ENCODE results near the gene KMT2C.
"Not testable (repeated sequence)": the region's sequence is repeated elsewhere in the genome, so short reads cannot be mapped to it uniquely, and the experiment has no call there.

The KMT2C gene

DNA sequence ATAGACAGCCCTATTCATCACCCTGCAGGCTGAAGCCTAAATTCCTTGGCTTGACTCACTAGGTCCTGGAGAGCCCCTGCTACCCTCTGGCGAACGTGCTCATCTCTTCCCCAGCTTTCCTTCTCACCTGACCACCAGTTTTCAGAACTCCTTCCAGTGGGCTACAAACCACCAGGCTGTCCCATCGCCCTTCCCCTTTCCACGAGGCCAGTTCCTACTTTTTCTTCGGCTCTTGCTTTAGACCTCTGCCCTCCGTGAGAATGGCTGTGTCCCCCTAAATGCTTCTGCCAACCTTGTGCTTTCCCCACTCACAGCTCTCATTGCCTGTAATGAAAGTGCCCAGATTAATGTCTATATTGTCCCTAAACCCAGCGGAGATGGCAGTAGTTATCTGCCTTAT, 5.4 kb upstream of the KMT2C start:
- FAIRE-seq: not testable (repeated sequence)

DNA sequence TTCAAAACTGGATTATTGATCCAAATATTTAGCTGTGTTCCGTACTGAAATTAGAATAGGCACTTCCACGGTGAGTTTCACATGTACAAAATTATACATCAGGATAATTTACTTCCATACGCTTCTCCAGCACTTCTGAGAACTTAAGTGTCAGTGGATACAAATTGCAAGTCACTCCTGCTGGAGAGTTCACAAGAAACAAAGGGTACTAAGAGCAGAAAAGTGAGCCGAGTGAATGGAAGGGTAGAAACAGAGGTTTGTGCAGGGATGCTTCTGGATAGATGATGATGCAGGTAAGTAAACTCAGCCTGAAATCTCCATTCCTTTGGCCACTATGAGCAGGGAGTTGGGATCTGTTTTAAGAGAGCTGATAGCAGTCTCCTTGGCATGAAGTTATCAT, 2.2 kb upstream of the KMT2C start:
- not testable (repeated sequence) for FAIRE-seq

DNA sequence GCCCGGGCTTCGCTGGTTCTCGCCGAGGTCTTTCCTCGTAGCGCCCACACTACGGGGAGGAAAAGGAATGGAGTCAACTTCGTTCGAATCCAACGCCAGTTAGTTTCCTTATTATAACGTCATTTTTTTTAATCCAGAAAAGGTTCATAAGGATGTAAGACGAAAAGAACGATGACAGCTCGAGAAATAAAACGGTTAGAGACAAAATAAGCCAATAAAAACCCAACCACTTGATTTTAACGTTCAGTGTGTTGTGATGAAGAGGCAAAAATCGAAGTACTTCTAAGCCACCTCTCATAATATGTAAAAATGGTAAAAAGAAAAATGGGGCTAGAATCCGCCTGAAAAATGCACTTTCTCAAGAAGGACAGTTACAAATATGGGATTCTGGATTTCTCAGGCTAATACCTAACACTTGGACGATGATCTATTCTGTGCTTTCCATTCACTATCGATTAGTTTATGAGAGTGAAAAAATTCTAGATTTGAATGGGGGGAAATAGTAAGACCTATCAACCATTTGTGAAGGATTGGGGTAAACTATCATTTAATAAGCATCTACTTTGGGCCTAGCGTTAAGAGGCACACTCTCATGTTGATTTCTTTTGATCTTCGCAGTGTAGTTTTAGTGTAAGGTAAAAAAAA, 1.2 kb upstream of the KMT2C start:
- FAIRE-seq: peak; percentile 70

DNA sequence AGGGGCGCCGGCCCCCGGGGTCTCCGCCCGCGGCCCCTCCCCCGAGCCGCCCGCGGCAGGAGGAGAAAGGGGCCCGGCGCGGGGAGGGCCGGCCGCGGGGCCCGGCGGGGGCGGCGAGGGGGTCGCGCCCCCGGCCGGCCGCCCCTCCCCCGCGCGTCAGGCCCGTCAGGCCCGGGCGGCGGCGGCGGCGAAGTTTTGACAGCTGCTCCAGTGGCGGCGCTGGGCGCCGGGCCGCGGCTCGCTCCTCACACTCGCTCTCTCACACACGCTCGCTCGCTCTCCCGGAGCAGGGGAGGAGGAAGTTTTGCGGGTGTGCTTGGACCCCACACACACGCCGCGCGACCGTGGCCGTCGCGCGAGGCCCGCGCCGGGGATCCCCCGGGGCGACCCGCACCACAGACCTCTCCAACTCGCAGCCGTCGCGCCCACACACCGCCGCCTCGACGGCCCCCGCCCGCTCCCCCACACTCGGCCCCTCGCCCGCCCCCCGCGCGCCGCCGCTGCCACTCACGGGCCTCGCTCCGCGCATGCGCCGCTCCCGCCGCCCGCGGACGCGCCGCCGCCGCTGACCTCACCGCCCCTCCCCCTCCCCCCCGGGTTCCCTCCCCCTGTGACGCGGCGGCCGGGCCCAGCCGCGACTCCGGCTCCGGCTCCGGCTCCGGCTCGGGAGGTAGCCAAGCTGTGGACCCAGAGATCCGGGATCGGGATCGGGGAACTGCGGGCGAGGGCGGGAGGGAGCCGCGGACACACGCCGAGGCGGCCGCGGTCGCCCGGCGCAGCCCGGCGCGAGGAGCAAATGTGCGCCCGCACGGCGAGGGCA, 518 bp upstream of the KMT2C start:
- FAIRE-seq: no peak

DNA sequence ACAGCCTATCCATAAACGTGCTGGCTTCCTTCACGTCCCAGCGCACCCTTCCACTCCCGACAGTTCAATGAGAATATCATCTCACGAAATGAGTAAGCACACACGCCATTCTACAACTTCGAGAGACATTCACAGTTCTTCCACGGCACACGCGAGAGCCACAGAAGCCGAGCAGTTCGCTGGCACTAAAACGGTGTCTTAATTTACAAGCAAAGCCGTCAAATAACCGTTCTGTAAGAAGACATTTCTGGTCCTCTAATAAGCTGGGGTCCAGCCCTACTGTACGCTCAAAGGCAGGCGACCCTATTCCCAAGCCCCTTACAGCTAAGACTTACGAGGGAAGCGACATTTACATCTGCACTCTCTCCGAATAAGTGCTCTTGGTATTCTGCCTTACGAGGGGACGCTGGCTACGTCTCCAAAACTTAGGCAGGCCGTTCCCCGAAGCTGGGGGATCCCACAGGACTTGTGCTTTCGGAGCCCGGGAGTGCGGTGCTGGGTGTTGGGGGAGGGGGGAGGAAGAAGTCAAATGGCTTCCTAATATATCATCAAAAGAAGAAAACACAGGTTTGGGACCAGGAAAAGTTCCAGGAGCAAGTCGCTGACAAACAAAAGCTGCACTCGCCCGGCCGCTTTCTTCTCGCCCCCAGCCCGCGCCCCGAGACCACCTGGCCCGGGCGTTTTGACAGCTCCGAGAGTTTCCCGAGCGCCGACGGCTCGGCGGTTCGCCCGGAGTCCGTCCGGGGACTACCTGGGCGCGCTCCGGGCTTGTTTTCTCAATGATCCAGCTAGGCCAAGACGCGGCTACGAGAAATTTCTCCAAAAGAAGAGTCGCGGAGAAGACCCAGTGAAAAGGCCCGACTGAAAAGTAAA, 1.1 kb downstream of the KMT2C start:
- FAIRE-seq: not testable (repeated sequence)

DNA sequence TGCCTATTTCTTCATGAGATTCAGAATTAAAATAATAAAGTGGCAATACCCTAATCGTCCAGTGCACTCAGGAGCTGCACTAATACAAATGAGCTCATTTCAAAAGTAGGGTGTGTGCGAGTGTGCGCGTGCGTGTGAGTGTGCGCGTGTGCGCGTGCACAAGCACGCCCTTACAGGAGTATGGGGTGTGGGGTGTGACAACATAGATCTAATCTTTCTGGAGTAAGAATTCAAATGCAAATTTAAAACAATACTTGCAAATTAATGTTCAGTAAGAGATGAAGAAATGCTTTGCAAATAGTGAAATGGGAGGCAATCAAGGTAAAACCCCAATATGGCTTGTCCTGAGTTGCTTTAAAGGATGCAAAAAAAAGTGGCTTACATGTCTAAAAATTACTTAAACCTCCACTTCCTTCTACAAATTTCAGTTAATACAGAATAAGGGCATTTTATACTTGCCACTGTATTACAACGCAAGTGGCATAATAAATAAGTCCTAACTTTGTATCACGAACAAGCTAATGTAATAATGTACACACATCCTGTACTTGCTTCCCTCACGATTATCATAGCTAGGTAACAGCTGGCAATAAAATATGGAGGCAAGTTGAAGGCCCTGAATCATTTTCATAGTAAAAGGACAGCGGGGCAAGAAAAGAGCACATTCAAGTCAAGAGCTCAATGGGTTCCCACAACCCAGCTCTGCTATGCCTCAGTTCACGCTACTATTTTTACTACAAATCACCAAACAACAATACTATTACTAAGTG, 1.9 kb downstream of the KMT2C start:
- peak; percentile 83 for FAIRE-seq

DNA sequence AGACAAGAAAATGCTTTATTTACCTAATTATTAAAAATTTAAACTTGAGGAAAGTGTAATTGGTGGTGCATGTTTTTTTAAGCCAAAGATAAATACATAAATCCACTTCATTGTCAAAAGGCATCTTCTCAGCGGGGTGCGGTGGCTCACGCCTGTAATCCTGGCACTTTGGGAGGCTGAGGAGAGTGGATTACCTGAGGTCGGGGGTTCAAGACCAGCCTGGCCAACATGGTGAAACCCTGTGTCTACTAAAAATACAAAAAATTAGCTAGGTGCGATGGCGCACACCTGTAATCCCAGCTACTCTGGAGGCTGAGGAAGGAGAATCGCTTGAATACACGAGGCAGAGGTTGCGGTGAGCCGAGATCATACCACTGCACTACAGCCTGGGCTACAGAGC, 3.1 kb downstream of the KMT2C start:
- not testable (repeated sequence) for FAIRE-seq

DNA sequence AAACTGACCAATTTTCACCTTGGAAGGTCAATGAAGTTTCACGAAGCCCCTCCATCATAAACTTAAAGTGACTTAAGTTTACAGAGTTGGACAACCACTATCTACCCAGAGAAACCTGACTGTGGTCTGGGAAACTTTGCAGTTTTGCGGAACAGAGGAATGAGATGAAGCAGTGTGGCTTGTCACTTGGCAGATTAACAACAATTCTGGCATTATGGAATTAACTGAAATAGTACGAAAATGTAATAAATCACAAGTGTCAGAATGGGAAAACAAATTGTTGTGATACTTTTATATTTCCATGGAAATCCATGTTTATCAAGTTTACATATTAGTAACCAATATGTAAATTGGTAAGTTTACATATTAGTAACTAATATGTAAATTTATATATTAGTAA, 4.9 kb downstream of the KMT2C start:
- FAIRE-seq: peak; percentile 94

DNA sequence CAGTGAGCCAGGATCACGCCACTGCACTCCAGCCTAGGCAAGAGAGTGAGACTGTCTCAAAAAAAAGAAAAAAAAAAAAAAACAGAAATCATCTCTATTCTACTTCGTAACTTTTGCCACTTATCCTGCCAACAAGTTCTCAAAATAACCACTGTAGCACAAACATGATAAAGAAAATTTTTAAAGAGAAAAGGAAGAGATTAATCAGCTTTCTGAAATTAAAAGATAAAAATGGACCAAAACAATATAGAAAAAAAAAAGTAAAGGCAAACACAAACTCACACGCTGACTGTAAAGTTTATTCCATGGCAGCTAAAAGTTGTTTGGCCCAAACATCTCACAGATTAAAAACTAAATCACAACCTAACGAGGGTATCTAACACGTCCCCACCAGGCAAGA, 5.7 kb downstream of the KMT2C start:
- FAIRE-seq: peak; percentile 29

DNA sequence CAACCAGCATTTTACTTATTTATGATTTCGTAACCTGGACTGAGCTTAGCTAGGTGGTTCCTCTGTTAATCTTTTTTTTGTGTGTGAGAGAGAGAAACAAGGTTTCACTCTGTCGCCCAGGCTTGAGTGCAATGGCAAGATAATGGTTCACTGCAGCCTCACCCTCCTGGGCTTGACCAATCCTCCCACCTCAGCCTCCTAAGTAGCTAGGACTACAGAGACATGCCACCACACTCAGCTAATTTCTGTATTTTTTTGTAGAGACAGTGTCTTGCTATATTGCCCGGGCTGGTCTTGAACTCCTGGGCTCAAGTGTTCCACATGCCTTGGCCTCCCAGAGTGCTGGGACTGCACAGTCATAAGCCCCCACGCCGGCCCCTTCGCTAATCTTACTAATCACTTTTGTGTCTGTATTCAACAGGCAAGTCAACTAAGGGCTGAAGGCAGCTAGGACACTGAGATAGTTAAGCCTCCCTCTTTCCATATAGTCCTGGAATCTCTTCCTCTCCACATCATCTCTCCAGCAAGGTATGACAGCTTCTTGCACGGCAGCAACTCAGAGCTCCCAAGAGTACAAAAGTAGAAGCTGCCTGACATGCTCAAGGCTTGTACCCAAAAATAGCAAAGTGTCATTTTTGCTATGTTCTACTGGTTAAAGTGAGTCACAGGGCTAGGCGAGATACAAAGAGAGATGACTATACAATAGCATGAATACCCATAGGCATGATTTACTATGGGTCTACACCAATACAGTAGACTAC, 11.3 kb downstream of the KMT2C start:
- FAIRE-seq: no peak

DNA sequence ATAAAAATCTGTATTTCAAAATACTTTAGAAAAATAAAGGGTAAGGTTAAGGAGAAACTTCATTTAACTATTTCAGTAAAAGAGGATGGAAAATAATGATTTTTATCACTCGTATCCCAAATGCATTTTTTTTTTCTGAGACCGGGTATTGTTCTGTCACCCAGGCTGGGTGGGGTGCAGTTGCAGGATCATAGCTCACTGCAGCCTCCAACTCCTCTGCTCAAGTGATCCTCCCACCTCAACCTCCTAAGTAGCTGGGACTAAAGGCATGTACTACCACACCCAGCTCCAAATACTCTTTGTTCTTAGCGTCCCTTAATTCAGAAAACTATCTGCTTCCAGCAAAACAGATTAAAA, 11.8 kb downstream of the KMT2C start:
- no peak for FAIRE-seq

DNA sequence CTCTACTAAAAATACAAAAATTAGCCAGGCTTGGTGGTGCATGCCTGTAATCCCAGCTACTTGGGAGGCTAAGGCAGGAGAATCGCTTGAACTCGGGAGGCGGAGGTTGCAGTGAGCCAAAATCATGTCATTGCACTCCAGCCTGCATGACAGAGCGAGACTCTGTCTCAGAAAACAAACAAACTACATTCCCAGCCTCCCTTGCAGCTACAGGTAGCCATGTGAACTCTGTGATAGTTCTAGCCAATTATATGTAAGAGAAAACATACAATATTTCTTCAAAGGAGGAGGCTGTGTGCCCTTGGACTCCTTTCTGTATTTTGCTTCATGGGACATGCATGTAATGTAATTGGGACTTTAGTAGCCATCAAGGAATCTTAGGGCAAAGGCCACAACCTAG, 12.6 kb downstream of the KMT2C start:
- FAIRE-seq: not testable (repeated sequence)

DNA sequence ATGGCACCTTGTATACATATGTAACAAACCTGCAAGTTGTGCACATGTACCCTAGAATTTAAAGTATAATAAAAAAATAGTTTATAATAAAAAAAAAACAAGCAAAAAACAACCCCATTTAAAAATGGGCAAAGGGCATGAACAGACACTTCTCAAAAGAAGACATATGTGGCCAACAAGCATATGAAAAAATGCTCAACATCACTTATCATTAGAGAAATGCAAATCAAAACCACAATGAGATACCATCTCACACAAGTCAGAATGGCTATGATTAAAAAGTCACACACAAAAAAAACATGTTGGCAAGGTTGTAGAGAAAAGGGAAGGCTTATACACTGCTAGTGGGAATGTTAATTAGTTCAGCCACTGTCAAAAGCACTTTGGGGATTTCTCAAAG, 14.9 kb downstream of the KMT2C start:
- FAIRE-seq: not testable (repeated sequence)

DNA sequence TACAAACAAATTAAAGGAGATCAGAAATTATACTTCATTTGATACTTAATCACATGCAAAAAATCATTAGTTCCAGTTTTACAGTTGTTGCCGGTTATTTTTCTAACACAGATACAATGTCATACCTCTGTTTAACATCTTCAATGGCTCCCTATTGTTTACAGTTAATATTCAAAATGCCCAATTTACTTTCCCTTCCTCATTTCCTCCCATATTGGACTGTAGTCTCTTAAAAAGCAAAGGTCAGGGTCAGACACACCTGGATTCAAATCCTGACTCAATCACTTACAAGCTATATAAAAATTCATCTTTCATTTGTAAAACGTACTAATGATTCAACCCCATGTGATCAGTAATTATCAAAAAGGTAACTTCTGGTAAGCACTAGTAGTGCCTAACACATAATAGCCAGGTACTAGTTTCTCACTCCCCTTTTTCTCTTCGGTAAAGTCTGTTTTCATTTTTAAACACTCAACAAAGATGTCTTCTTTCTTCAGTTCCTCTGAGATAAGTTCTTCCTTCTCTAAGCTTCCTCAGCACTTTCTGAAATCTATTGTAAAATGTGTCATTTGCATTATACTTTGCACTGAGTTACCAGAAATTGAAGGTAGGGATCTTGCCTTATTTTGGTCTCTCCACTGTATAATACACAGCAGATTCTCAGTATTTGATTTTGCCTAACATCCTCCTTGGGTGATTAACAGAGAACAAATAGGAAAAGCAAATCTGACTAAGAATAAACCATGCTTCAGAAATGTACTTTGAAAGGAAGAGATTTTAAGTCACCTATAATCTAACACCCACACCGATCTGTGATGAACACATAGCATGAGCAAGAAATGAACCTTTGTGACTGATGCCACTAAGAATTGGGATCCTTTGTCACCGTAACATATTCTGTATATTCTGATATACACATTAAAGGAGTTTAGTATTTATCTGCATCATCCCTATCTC, 16.1 kb downstream of the KMT2C start:
- no peak for FAIRE-seq

DNA sequence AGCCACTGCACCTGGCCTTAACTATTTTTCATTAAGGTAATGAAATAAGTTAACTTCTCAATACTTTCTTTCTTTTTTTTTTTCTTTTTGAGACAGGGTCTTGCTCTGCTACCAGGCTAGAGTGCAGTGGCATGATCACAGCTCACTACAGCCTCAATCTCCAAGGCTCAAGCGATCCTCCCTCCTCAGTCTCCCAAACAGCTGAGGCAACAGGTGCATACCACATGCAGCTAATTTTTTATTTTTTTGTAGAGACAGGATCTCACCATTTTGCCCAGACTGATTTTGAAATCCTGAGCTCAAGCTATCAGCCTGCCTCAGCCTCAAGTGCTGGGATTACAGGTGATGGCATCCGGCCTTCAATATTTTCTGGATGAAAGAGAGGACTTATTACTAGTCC, 21.0 kb downstream of the KMT2C start:
- no peak for FAIRE-seq

DNA sequence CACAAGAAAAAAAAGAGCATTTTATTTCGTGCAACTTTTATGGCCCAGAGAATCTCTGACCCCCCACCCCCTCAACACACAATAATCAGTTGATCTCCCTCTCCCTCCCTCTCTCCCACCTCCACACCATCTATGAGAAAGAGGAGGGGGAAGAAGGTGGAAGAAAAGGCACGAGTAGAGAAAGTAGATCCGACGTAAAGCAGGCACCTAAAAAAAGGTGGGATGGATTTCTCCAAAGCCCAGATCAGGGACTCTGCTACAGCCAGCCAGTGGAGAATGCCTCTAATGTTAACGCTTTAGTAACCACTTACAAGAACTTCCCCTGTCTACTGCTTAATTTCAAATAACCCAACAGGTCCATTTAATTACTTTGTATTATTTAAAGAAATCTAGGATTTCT, 24.4 kb downstream of the KMT2C start:
- no peak for FAIRE-seq

DNA sequence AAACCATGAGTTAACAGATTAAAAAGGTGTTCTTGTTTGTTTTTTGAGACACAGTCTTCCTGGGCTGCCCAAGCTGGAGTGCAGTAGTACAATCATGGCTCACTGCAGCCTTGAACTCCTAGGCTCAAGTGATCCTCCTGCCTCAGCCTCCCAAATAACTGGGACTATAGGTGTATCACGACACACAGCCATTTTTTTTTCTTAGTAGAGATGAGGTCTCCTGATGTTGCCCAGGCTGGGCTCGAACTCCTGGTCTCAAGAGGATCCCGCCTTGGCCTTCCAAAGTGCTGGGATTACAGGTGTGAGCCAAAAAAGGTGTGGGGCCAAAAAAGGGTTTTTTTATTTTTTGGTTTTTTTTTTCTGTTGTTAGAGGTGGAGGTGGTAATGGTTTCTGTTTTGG, 29.3 kb downstream of the KMT2C start:
- FAIRE-seq: no peak

DNA sequence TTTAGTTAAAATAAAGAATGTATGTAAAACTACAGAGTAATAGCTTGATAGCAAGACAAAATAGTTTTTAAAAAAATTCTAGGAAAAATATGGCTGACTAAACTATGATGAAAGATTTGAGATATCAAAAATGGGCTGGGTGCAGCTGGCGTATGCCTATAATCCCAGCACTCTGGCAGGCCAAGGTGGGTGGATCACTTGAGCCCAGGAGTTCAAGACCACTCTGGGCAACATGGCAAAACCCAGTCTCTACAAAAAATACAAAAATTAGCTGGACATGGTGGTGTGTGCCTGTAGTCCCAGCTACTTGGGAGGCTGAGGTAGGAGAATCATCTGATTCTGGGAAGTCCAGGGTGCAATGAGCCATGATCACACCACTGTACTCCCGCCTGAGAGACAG, 29.8 kb downstream of the KMT2C start:
- FAIRE-seq: not testable (repeated sequence)

DNA sequence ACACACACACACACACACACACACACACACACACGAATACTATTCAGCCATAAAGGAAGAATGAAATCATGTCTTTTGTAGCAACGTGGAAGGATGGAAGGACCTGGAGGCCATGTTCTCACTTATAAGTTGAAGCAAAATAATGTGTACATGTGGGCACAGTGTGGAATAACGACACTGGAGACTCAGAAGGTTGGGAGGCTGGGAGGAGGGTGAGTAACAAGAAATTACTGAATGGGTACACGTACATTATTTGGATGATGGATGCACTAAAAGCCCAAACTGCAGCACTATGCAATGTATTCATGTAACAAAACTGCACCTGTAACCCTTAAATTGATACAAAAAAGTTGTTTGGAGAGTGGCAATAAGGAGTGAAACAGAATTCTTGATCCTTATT, 32.1 kb downstream of the KMT2C start:
- no peak for FAIRE-seq

DNA sequence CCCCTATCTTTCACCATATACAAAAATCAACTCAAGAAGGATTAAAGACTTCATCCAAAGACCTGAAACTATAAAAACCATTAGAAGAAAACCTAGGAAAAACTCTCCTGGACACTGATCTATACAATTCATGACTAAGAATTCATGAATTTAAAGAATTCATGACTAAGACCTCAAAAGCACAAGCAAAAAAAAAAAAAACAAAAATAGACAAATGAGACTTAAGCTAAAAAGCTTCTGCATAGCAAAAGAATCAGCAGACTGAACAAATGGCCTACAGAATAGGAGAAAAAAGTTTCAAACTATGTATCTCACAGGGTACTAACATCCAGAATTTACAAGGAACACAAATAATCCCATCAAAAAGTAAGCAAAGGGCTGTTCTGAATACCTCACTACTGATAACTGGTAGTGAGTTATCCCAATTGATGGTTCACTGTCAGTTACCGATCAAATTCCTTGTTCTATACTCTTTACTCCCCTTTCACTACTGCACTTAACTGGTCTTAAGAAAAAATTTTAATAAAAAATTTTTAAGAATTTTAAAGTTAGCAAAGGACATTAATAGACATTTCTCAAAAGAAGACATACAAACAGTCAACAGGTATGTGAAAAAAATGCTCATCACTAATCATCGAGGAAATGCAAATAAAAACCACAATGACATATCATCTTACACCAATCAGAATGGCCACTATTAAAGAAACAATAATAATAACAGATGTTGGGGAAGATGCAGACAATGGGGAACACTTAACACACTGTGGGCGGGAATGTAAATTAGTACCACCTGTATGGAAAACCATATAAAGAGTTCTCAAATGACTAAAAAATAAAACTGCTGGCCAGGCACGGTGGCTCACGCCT, 33.2 kb downstream of the KMT2C start:
- peak; percentile 23 for FAIRE-seq

All from A204.1 (cell line).